Measurements from ENCODE around the gene EIPR1.
A peak's percentile ranks its signal among the peaks of the same experiment; 100 is the strongest.

EIPR1 gene

GRCh38 chr2:3322311-3322970 lies 55.2 kb downstream of the EIPR1 start:
- DNase-seq, result no peak

GRCh38 chr2:3321825-3322224 lies 55.8 kb downstream of the EIPR1 start:
- no peak for DNase-seq

DNA sequence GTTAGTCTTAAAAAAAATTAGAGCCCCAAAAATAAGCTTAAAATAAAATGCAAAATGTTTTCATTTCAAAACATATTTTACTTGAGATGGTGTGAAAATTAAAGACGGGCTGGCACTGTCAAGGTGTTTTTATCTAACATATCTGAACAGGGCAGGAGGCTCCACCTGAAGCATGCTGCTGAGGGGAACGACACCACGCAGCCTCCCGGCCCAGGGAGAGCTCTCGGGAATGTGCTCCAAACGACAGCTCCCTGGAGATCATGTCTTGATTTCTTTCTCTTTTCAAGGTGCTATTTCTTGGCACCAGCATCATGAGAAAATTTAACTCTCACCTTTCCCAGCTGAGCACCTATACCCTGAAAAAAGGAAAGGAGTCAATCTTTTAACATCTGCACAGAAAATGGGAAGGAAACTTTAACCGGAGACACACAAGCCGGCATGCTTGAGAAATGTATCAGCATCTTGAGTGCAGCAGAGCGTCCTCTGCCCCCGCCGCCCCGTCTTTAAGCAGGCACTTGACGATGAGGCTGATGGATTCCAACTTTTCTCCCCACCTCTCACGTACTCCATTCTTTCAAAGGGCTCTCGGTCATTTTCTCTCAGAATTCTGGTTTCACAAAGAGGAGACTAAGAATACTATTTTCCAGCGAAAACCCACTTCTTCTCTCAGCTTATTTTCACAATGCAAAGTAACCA lies 56.6 kb downstream of the EIPR1 start:
- no peak for DNase-seq

DNA sequence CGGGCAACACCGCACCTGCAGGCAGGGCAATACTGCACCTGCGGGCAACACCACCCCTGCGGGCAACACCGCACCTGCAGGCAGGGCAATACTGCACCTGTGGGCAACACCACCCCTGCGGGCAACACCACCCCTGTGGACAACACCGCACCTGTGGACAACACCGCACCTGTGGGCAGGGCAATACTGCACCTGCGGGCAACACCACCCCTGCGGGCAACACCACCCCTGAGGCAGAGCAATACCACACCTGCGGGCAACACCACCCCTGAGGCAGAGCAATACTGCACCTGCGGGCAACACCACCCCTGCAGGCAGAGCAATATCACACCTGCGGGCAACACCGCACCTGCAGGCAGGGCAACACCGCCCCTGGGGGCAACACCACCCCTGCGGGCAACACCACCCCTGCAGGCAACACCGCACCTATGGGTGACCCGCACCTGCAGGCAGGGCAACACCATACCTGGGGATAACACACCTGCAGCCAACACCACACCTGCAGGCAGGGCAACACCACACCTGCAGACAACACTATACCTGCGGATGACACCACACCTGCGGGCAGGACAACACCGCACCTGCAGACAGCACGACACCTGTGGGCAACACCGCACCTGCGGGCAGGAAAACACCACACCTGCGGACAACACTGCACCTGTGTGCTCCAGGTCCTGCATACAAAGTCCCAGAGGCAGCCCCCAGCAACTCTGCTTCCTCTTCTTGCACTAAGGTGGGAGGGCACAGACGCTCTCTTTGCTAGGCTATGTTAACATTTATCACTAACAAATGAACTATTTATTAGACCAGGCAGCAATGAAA lies 57.7 kb downstream of the EIPR1 start:
- DNase-seq, result no peak

- no peak for DNase-seq
Measured at GRCh38 chr2:3319134-3319533, 58.5 kb downstream of the EIPR1 start.

DNA sequence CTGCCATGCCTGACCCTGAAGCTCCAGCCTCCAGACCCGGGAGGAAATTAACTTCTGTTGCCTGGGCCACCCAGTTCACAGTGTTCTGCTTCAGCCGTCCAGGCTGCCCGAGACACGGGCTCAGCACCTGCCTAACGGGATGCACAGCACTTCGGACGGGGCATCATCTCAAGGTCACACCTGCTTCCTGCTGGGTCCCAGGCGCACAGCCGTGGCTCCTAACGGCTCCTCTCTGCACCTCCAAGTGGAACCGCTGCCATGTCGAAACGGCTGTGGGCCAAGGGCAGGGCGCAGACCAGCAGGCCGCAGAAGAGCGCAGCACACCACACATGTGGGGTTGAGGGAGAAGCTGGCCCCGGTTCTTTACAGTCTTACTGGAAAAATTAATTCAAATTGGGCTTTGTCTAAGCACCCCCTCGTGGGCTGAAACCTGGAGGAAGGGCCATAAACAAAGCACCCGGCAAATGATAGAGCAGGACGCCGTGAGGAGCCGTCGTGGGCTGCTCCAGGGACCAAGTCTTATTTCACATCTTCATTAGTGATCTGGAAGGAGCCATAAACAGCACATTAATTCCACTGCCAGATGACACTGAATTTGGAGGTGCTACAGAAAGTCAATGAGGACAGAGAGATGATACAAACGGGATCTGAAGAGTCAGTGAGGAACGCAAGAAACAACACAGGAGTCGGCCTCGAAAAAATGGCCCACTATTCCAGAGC lies 59.6 kb downstream of the EIPR1 start:
- no peak for DNase-seq

DNA sequence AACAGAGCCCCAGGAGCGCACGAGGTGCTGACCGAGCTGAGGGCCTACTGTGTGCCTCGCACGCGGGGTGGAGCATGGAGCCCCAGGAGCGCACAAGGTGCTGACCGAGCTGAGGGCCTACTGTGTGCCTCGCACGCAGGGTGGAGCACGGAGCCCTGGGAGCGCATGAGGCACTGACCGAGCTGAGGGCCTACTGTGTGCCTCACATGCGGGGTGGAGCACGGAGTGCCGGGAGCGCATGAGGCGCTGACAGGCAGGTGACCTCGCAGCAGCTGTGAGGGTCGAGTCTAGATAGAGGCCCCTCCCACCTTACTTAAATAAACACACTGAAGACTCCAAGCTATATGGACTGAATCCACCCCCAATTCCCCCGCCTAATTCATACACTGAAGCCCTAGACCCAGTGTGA lies 60.3 kb downstream of the EIPR1 start:
- no peak for DNase-seq

GRCh38 chr2:3316456-3317276 lies 61.0 kb downstream of the EIPR1 start:
- DNase-seq, result no peak

GRCh38 chr2:3314626-3315025 lies 63.0 kb downstream of the EIPR1 start:
- no peak for DNase-seq

DNA sequence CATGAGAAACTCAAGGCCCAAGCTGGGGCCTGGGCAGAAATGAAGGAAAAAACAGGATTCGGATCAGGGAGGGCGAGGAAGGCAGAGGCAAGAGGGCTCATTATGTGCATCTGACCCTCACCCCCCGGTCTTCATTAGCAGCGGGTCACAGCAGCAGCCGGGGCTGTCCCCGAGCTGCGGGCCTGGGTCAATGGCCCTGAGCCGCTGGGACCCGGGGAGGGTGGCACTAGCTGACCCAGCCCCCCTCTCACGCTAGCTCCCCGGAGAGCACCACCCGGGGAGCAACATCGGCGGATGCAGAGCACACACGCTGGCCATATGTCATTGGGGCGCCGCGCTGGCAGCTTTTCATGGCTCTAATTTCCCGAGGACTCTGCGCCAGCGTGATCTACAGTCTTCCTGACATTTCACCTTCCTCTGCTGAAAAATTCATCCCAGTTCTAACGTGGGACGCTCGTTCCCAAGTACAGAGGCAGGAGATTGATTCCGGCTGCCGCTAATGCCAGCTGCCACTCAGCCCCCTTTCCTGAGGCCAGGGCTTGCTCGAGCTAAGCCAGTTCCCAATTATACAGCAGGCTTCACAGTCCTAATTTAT lies 63.7 kb downstream of the EIPR1 start:
- DNase-seq, result no peak

GRCh38 chr2:3312576-3313345 lies 64.9 kb downstream of the EIPR1 start:
- DNase-seq, result no peak

DNA sequence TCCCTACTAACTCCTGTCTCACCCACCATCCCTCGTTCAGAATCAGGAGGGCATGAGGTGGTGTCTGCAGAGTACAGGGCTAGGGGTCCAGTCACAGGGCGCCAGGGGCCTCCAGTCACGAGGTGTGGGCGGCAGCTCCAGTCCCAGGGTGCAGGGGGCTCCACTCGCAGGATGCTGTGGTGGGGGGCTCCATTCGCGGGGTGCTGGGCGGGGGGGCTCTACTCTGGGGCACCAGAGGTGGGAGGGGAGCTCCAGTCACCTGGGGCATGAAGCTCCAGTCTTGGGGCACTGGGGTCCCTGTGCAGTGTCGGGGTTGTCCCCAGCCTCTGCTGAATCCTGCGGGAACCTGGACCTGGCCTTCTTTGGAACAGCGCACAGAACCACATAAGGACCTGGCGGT lies 66.0 kb downstream of the EIPR1 start:
- DNase-seq, result no peak

- no peak for DNase-seq
Measured at GRCh38 chr2:3309496-3310355, 67.9 kb downstream of the EIPR1 start.

DNA sequence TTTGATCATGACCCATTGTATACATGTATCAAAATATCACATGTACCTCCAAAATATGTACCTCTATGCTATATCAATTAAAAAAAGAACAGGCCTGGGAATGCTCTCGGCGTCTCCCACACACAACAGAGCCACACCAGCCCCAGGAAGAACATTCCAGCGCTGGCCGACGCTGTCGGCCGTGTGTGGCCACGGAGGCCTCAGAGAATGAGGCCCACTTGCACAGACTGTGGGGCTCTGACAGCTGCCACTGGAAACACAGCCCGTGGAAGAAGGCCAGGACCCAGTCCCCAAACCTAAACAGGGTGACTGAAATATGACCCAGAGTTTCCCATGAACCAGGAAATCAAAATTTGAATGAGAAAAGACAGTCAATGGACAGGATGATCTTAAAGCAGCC lies 69.7 kb downstream of the EIPR1 start:
- DNase-seq, result no peak

DNA sequence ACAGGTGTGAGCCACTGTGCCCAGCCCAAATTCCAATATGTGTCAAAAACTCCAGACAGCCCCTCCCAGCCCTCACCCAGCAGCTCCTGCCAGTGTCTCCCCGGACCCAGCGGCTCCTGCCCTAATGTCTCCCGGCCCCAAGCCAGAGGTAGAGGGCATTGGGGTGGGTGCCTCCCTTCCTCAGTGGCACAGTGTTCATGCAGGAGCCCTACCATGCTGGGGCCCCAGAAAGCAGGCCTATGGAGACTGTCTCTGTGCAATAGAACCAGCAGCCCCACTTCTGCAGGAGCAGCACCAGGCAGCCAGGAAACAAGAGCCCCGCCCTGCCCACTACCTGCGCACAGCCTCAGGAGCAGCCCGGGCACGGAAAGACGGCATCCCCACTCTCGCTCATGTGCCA lies 70.4 kb downstream of the EIPR1 start:
- no peak for DNase-seq

DNA sequence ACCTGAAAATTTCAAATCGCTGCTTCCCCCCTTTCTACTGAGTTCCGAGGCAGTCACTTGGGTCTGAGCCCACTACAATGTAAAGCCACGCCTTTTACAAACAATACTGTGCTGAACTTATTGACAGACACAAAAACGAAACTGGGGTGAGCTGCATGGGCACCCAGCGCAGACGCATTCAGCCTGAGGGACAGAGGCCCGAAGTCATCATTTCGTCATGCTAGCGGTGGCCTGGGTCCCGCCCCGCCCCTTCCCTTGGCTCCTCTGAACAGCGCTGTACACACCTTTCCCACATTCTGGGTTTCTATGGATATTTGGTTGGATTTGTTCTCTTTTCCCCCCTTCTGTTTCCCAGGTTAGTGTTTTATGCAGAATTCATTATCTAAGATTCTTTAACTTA lies 71.7 kb downstream of the EIPR1 start:
- DNase-seq, result no peak

DNA sequence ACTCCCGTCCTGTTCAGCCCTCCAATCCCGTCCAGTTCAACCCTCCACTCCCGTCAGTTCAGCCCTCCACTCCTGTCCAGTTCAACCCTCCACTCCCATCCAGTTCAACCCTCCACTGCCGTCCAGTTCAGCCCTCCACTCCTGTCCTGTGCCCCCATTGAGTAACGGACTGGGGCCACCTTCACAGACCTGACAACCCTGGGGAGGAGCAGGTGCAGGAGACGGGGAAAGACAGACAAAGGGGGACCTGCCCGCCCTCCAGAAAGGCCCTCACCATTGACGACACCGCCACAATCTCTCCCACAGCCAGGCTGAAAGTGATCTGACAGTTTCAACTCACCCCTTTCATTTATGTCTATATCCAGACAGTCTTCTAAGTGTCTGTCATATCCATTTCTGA lies 72.2 kb downstream of the EIPR1 start:
- DNase-seq, result no peak

DNA sequence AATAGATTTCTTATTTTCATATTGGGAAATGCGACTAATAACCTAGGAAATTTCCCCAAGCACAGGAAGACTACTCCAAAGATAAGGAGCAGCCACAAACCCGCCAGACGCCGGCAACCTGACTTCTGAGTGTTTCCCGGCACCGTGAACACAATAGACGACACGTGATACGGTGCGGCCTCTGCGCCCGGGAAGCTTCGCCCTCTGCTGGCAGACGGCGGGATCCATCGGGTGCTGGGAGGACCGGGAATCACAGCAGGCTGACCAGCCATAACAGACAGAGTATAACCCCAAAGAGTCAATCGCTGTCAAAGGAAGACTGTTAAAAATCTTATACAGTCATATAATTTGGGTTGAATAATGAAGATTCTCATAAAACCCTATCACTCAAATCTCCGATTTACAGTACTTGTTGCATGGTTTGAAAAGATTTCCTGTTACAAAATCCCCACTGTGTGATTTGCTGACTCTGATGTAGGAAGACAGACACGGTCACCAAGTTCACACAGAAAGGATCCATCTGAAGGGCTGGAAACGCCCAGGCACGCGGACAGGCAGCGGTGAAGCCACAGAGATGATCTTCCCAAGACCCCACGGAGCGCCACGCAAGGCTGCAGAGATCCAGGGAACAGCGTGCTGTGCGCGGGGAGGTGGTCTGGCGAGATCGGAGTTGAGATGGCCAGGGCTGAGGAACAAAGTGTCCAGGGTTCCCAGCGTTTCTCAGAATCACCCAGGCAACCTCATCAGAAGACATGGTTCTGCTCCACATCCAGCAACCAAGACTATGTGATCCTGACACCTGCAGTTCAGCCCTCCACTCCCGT lies 73.8 kb downstream of the EIPR1 start:
- peak; percentile 67 for DNase-seq
